KOPT-K1 (cell line): ENCODE data around the gene UVSSA.
"Not testable (repeated sequence)": the region's sequence is repeated elsewhere in the genome, so short reads cannot be mapped to it uniquely, and the experiment has no call there.

Experiments used
- H3K27ac ChIP-seq: fragments of 200-600 bp; sonication (generic); 2 replicates; pipeline ENCODE4 v1.5.1; 2016; ENCODE audit warnings: antibody characterized with exemption, mild to moderate bottlenecking, low read depth, low read length; ENCODE audit not compliant: poor library complexity, severe bottlenecking
- H3K36me3 ChIP-seq: fragments of 200-600 bp; sonication (generic); 2 replicates; pipeline ENCODE4 v1.5.1; 2017; ENCODE audit warnings: antibody characterized with exemption, mild to moderate bottlenecking, low read length, moderate library complexity; ENCODE audit not compliant: insufficient read depth
- H3K9me3 ChIP-seq: fragments of 200-600 bp; sonication (generic); 2 replicates; pipeline ENCODE4 v1.5.1; 2017; ENCODE audit warnings: antibody characterized with exemption, low read length, mild to moderate bottlenecking; ENCODE audit not compliant: insufficient read depth, poor library complexity, severe bottlenecking

The UVSSA gene

GRCh38 chr4:1368421-1369090 is 21.5 kb downstream of the UVSSA start:
- H3K36me3 ChIP-seq: no peaks in the 10 kb centered on the region
- H3K9me3 ChIP-seq: no peaks in the 10 kb centered on the region
- H3K27ac ChIP-seq: no peak overlapping the region

- Histone ChIP-seq H3K27ac (no peak overlapping the region), H3K9me3 (no peaks in the 10 kb centered on the region), H3K36me3 (no peaks in the 10 kb centered on the region)
Measured at GRCh38 chr4:1369091-1369450, 22.1 kb downstream of the UVSSA start.

GRCh38 chr4:1369479-1370079 is 22.6 kb downstream of the UVSSA start:
- Histone ChIP-seq H3K9me3 (no peaks in the 10 kb centered on the region), H3K36me3 (no peaks in the 10 kb centered on the region), H3K27ac (no peak overlapping the region)

GRCh38 chr4:1370321-1371124 is 23.5 kb downstream of the UVSSA start:
- H3K9me3 ChIP-seq: no peaks in the 10 kb centered on the region
- H3K27ac ChIP-seq: no peak overlapping the region
- no peaks in the 10 kb centered on the region for H3K36me3 ChIP-seq

GRCh38 chr4:1371176-1372165 is 24.5 kb downstream of the UVSSA start:
- H3K27ac ChIP-seq: no peak overlapping the region
- no peaks in the 10 kb centered on the region for H3K9me3 ChIP-seq
- no peaks in the 10 kb centered on the region for H3K36me3 ChIP-seq

GRCh38 chr4:1372576-1372975 is 25.6 kb downstream of the UVSSA start:
- H3K36me3 ChIP-seq, H3K9me3 ChIP-seq, H3K27ac ChIP-seq: not testable (repeated sequence)

GRCh38 chr4:1373892-1374705 is 27.1 kb downstream of the UVSSA start:
- H3K36me3 ChIP-seq: no peaks in the 10 kb centered on the region
- H3K27ac ChIP-seq: no peak overlapping the region
- no peaks in the 10 kb centered on the region for H3K9me3 ChIP-seq

GRCh38 chr4:1374706-1375045 is 27.7 kb downstream of the UVSSA start:
- H3K36me3 ChIP-seq: no peaks in the 10 kb centered on the region
- H3K27ac ChIP-seq: no peak overlapping the region
- H3K9me3 ChIP-seq: no peaks in the 10 kb centered on the region

- no peaks in the 10 kb centered on the region for H3K36me3 ChIP-seq
- H3K9me3 ChIP-seq: no peaks in the 10 kb centered on the region
- H3K27ac ChIP-seq: no peak overlapping the region
Measured at GRCh38 chr4:1375051-1375721, 28.2 kb downstream of the UVSSA start.

- no peaks in the 10 kb centered on the region for H3K36me3 ChIP-seq
- H3K27ac ChIP-seq: no peak overlapping the region
Measured at GRCh38 chr4:1375761-1376322, 28.8 kb downstream of the UVSSA start.

GRCh38 chr4:1376391-1376840 is 29.4 kb downstream of the UVSSA start:
- Histone ChIP-seq H3K36me3 (no peaks in the 10 kb centered on the region), H3K27ac (no peak overlapping the region), H3K9me3 (no peaks in the 10 kb centered on the region)

More at GRCh38 chr4:1375761-1376322, 28.8 kb downstream of the UVSSA start:
- no peaks in the 10 kb centered on the region for H3K9me3 ChIP-seq

GRCh38 chr4:1376841-1377605 is 30.0 kb downstream of the UVSSA start:
- no peaks in the 10 kb centered on the region for H3K36me3 ChIP-seq
- H3K9me3 ChIP-seq: no peaks in the 10 kb centered on the region
- no peak overlapping the region for H3K27ac ChIP-seq
